Endothelial cell of umbilical vein (primary cell): ENCODE measurements around the gene COPZ2. TPM values are rescaled to one million over a fixed set of nuclear protein-coding genes. Genes with fewer than 3 reads are reported as not detected.

Experiments
- BruUV-seq: library from RNA; stranded (reverse); fragments of 400-500 nt; replicated peaks from 2 replicates; lab custom pipeline; 2021; lab: Mats Ljungman, UMichigan
- CTCF ChIA-PET: fragments of 300-600, 350-600 bp; sonication (Branson Sonifier 250); formaldehyde crosslinking; loops from one replicate; lab custom pipeline; 2021; ENCODE audit warnings: antibody characterized with exemption, inconsistent platforms; lab: Charles Lee
- POLR2A ChIA-PET: fragments of 300-600, 350-600 bp; sonication (Branson Sonifier 250); formaldehyde crosslinking; loops from one replicate; lab custom pipeline; 2021; ENCODE audit warnings: antibody characterized with exemption, inconsistent platforms; lab: Charles Lee
- DNase-seq: peaks from one replicate; pipeline ENCODE4 v3.0.0-alpha.2; 2011; ENCODE audit warnings: low read depth, low spot score
- FAIRE-seq: peaks from 2 replicates; lab custom pipeline; 2011; peaks lifted over from hg19 to GRCh38; lab: Jason Lieb, UNC
- H2AFZ ChIP-seq: 2 replicates; pipeline ENCODE4 v1.6.0; 2012; ENCODE audit warnings: low read depth, low read length, control low read depth, inconsistent platforms
- H3K27ac ChIP-seq: 2 replicates; pipeline ENCODE4 v1.5.1; 2011; ENCODE audit warnings: low read depth, mild to moderate bottlenecking, control low read depth, low read length, moderate library complexity; ENCODE audit not compliant: insufficient read depth
- H3K27me3 ChIP-seq, 2 experiments: 2 replicates each; pipeline versions ENCODE4 v1.6.0 to v1.6.1; 2011; ENCODE audit warnings: low read length in 2 of 2, mixed read lengths in 1 of 2; ENCODE audit not compliant: control insufficient read depth in 2 of 2, insufficient read depth in 2 of 2
- H3K36me3 ChIP-seq, 2 experiments: 2 replicates in 1 of 2; 3 replicates in 1 of 2; pipeline ENCODE4 v1.5.1; 2011; ENCODE audit warnings: low read length in 2 of 2, mild to moderate bottlenecking in 1 of 2, moderate library complexity in 1 of 2; ENCODE audit not compliant: control insufficient read depth in 2 of 2, insufficient read depth in 2 of 2; ENCODE audit errors: extremely low read depth in 1 of 2
- H3K4me1 ChIP-seq: 3 replicates; pipeline ENCODE4 v1.5.1; 2011; ENCODE audit warnings: mild to moderate bottlenecking, low read length; ENCODE audit not compliant: control insufficient read depth, insufficient read depth; ENCODE audit errors: extremely low read depth
- H3K4me2 ChIP-seq: 2 replicates; pipeline ENCODE4 v1.6.1; 2011; ENCODE audit warnings: low read length, control low read depth, mixed read lengths; ENCODE audit not compliant: insufficient read depth
- H3K4me3 ChIP-seq, 3 experiments: fragments of 200-600 bp in 1 of 3; sonication (generic), shearing (Covaris generic) in 1 of 3; replicated peaks in 1 of 3; 2 replicates each; pipeline ENCODE4 v1.5.1; 2011 to 2016; ENCODE audit warnings: control low read depth in 3 of 3, low read length in 3 of 3, mild to moderate bottlenecking in 2 of 3, inconsistent platforms in 1 of 3, low read depth in 1 of 3, moderate library complexity in 1 of 3; ENCODE audit not compliant: insufficient read depth in 1 of 3
- H3K79me2 ChIP-seq: 2 replicates; pipeline ENCODE4 v1.6.0; 2012; ENCODE audit warnings: low read length, inconsistent platforms; ENCODE audit not compliant: control insufficient read depth, insufficient read depth
- H3K9ac ChIP-seq: replicated peaks from 2 replicates; pipeline ENCODE3; 2011; ENCODE audit warnings: low read length, control low read depth; ENCODE audit not compliant: insufficient read depth; ENCODE audit errors: extremely low read depth
- H3K9me1 ChIP-seq: replicated peaks from 3 replicates; pipeline ENCODE4 v1.6.0; 2011; ENCODE audit warnings: mild to moderate bottlenecking, low read length; ENCODE audit not compliant: control insufficient read depth, insufficient read depth; ENCODE audit errors: extremely low read depth
- H3K9me3 ChIP-seq: replicated peaks from 2 replicates; pipeline ENCODE4 v1.5.1; 2012; ENCODE audit warnings: low read length, inconsistent platforms; ENCODE audit not compliant: control insufficient read depth, insufficient read depth
- H4K20me1 ChIP-seq: replicated peaks from 2 replicates; pipeline ENCODE3; 2011; ENCODE audit warnings: mild to moderate bottlenecking, low read length; ENCODE audit not compliant: control insufficient read depth, insufficient read depth; ENCODE audit errors: extremely low read depth
- EZH2 ChIP-seq: IDR thresholded peaks from 2 replicates; pipeline ENCODE4 v1.6.1; 2012; ENCODE audit warnings: borderline replicate concordance, low read depth, mild to moderate bottlenecking, moderate library complexity, low read length, inconsistent platforms; ENCODE audit not compliant: severe bottlenecking
- GATA2 ChIP-seq: IDR thresholded peaks from 2 replicates; pipeline ENCODE4 v1.7.0; 2011; ENCODE audit warnings: low read depth, mild to moderate bottlenecking, moderate library complexity, mixed read lengths, low read length; ENCODE audit not compliant: insufficient read length, insufficient read depth
- MYC ChIP-seq: IDR thresholded peaks from one replicate; pipeline ENCODE4 v1.6.1; 2011; ENCODE audit warnings: mild to moderate bottlenecking, low read depth, low read length
- POLR2A ChIP-seq: IDR thresholded peaks from 2 replicates; pipeline ENCODE4 v1.6.1; 2012; ENCODE audit warnings: low read depth, mild to moderate bottlenecking, control low read depth, low read length
- dilution Hi-C: fragments of 300-500 bp; cut with MboI; formaldehyde crosslinking; loops from one replicate; pipeline ENCODE4 v1.15.0; 2019; ENCODE audit warnings: low sequenced_read_pairs; ENCODE audit not compliant: extremely low pct_ligation_motif_present
- intact Hi-C: fragments of 100-400 bp; cut with micrococcal nuclease; formaldehyde crosslinking; loops from one replicate; pipeline ENCODE4 v1.10.0; 2022
- polyA plus RNA-seq, 4 experiments: library from polyadenylated mRNA; depleted of rRNA in 3 of 4; stranded (reverse) in 3 of 4; unstranded in 1 of 4; fragments of >200 nt; gene quantifications; 2 replicates each; pipeline versions ENCODE4 v1.2.1 to v1.2.3, GENCODE V29; 2011 to 2012; ENCODE audit warnings: missing spikeins in 1 of 4
- total RNA-seq: library from RNA; stranded (reverse); gene quantifications from 2 replicates; pipeline ENCODE4 v1.2.3, GENCODE V29; 2021

COPZ2 gene
- total and polyA plus RNA-seq, 2 donors (not counting 3 experiments of a cell fraction or from before 2014, with no cell fraction given) = 16.3 to 28.1 TPM

GRCh38 chr17:47982645-47983390 is 54.8 kb downstream of the COPZ2 start:
- ChIA-PET CTCF (interaction anchor here (1.0 to 15.7 kb wide), 6 partner anchors 11 to 35 kb away, joined by 3 to 469 read pairs (median 8); partner anchors contain the start of gene CDK5RAP3), POLR2A (no interaction called here)
- no peaks in the 10 kb centered on the region for H3K9me3 ChIP-seq
- H3K4me2 ChIP-seq = no peak overlapping the region
- H3K9me1 ChIP-seq = no peaks in the 10 kb centered on the region
- no peaks in the 10 kb centered on the region for H3K27me3 ChIP-seq
- no peak for TF ChIP-seq MYC
- no peak for TF ChIP-seq EZH2
- TF ChIP-seq POLR2A = no peak
- no peaks in the 10 kb centered on the region for H3K79me2 ChIP-seq
- BruUV-seq = no TSS peak
- no peaks in the 10 kb centered on the region for H4K20me1 ChIP-seq
- FAIRE-seq (no peak), DNase-seq (peak; percentile 37)
- H3K4me1 ChIP-seq = peaks cover 6% of the 10 kb centered on the region
- no peak overlapping the region for H3K27ac ChIP-seq
- peaks cover 0 to 24% of the 10 kb centered on the region in 2 experiments for H3K36me3 ChIP-seq
- no peak overlapping the region for H2AFZ ChIP-seq
- dilution Hi-C loops (no loop called here), intact Hi-C loops (no loop called here)
- H3K4me3 ChIP-seq = no peak overlapping the region
- H3K9ac ChIP-seq = no peak overlapping the region

GRCh38 chr17:47982091-47982617 is 55.4 kb downstream of the COPZ2 start:
- CTCF ChIA-PET = interaction anchor here (1.3 to 15.7 kb wide), 4 partner anchors 11 to 36 kb away, joined by 3 to 469 read pairs (median 8); partner anchors contain the start of gene CDK5RAP3
- H4K20me1 ChIP-seq = no peaks in the 10 kb centered on the region
- H3K27me3 ChIP-seq = no peaks in the 10 kb centered on the region
- no peak for TF ChIP-seq GATA2
- no peak for TF ChIP-seq MYC
- H2AFZ ChIP-seq = no peak overlapping the region
- dilution Hi-C loops (no loop called here), intact Hi-C loops (no loop called here)
- POLR2A ChIA-PET = no interaction called here
- DNase-seq (no peak), FAIRE-seq (no peak)
- BruUV-seq = no TSS peak
- H3K9ac ChIP-seq = no peak overlapping the region
- H3K9me3 ChIP-seq = no peaks in the 10 kb centered on the region
- no peaks in the 10 kb centered on the region for H3K9me1 ChIP-seq
- H3K4me1 ChIP-seq = peaks cover under 1% of the 10 kb centered on the region
- no peak overlapping the region for H3K4me3 ChIP-seq
- H3K79me2 ChIP-seq = no peaks in the 10 kb centered on the region
- H3K4me2 ChIP-seq = no peak overlapping the region
- peaks cover 0 to 28% of the 10 kb centered on the region in 2 experiments for H3K36me3 ChIP-seq
- no peak overlapping the region for H3K27ac ChIP-seq
